Trophoblast cell (in vitro differentiated cells and primary cell): Measurements from ENCODE around the gene WDR37.

Source experiments
- DNase-seq, 2 donors: peaks; one replicate each; pipeline ENCODE4 v3.0.0-alpha.2; 2016
- H2AFZ ChIP-seq: 2 replicates; pipeline ENCODE4 v1.6.1; 2013; ENCODE audit warnings: low read length, moderate library complexity, mild to moderate bottlenecking; ENCODE audit not compliant: insufficient read depth, poor library complexity
- H2AK5ac ChIP-seq: 2 replicates; pipeline ENCODE4 v1.6.1; 2013; ENCODE audit warnings: mild to moderate bottlenecking, low read length
- H2BK120ac ChIP-seq: 2 replicates; pipeline ENCODE4 v1.6.1; 2013; ENCODE audit warnings: low read length, mild to moderate bottlenecking, moderate library complexity; ENCODE audit not compliant: insufficient read depth, poor library complexity
- H2BK12ac ChIP-seq: 2 replicates; pipeline ENCODE4 v1.6.1; 2013; ENCODE audit warnings: mild to moderate bottlenecking, low read length, moderate library complexity
- H2BK5ac ChIP-seq: 2 replicates; pipeline ENCODE4 v1.6.1; 2013; ENCODE audit warnings: low read length, low read depth, moderate library complexity, mild to moderate bottlenecking; ENCODE audit not compliant: poor library complexity
- H3K14ac ChIP-seq: 2 replicates; pipeline ENCODE4 v1.6.1; 2013; ENCODE audit warnings: mild to moderate bottlenecking, low read length
- H3K18ac ChIP-seq: 2 replicates; pipeline ENCODE4 v1.6.1; 2013; ENCODE audit warnings: mild to moderate bottlenecking, low read length
- H3K23ac ChIP-seq: 2 replicates; pipeline ENCODE4 v1.6.1; 2013; ENCODE audit warnings: low read length
- H3K27ac ChIP-seq: 2 replicates; pipeline ENCODE4 v1.5.1; 2013; ENCODE audit warnings: low read depth, mild to moderate bottlenecking, inconsistent platforms, low read length, moderate library complexity
- H3K27me3 ChIP-seq: 2 replicates; pipeline ENCODE4 v1.6.1; 2013; ENCODE audit warnings: inconsistent platforms, mild to moderate bottlenecking, low read length, moderate library complexity; ENCODE audit not compliant: insufficient read depth
- H3K36me3 ChIP-seq, 2 experiments: 1 replicate in 1 of 2; 2 replicates in 1 of 2; pipeline ENCODE4 v1.6.1; 2013; ENCODE audit warnings: low read length in 2 of 2, mild to moderate bottlenecking in 2 of 2, moderate library complexity in 1 of 2; ENCODE audit not compliant: insufficient read depth in 2 of 2, control insufficient read depth in 1 of 2
- H3K4ac ChIP-seq: 2 replicates; pipeline ENCODE4 v1.6.1; 2013; ENCODE audit warnings: low read depth, mild to moderate bottlenecking, low read length, moderate library complexity
- H3K4me1 ChIP-seq, 2 experiments: 1 replicate in 1 of 2; 2 replicates in 1 of 2; pipeline ENCODE4 v1.6.1; 2013; ENCODE audit warnings: low read length in 2 of 2, mild to moderate bottlenecking in 2 of 2, moderate library complexity in 1 of 2; ENCODE audit not compliant: insufficient read depth in 2 of 2, control insufficient read depth in 1 of 2
- H3K4me2 ChIP-seq: 2 replicates; pipeline ENCODE4 v1.6.1; 2013; ENCODE audit warnings: inconsistent platforms, mild to moderate bottlenecking, low read length, moderate library complexity
- H3K4me3 ChIP-seq: 2 replicates; pipeline ENCODE4 v1.5.1; 2013; ENCODE audit warnings: mild to moderate bottlenecking, low read depth, low read length, inconsistent platforms
- H3K79me1 ChIP-seq: one replicate; pipeline ENCODE4 v1.6.1; 2013; ENCODE audit warnings: low read length
- H3K79me2 ChIP-seq: 2 replicates; pipeline ENCODE4 v1.6.1; 2013; ENCODE audit warnings: low read length, mild to moderate bottlenecking; ENCODE audit not compliant: control insufficient read depth, insufficient read depth, poor library complexity
- H3K9ac ChIP-seq: 2 replicates; pipeline ENCODE4 v1.6.1; 2013; ENCODE audit warnings: mild to moderate bottlenecking, low read length
- H3K9me3 ChIP-seq: 2 replicates; pipeline ENCODE4 v1.6.1; 2013; ENCODE audit warnings: low read depth, mild to moderate bottlenecking, control low read depth, inconsistent platforms, low read length; ENCODE audit not compliant: insufficient read depth
- H4K12ac ChIP-seq: 2 replicates; pipeline ENCODE4 v1.6.1; 2013; ENCODE audit warnings: low read depth, mild to moderate bottlenecking, low read length, moderate library complexity
- H4K8ac ChIP-seq: 2 replicates; pipeline ENCODE4 v1.6.1; 2013; ENCODE audit warnings: low read depth, mild to moderate bottlenecking, low read length, moderate library complexity
- H4K91ac ChIP-seq: one replicate; pipeline ENCODE4 v1.6.1; 2013; ENCODE audit warnings: low read depth, mild to moderate bottlenecking, low read length, moderate library complexity
- WGBS: extraction: QIAGEN DNeasy Blood & Tissue Kit; methylation state at CpG from one replicate; pipeline ENCODE4 v1.1.7; 2013; ENCODE audit warnings: missing lambda C conversion rate; ENCODE audit not compliant: insufficient read length, insufficient coverage; ENCODE audit errors: extremely low coverage; 5-methylcytosine and 5-hydroxymethylcytosine counted together

Gene WDR37

GRCh38 chr10:1169186-1169885 lies 113.2 kb downstream of the WDR37 start:
- no peak overlapping the region for H4K91ac ChIP-seq
- no peaks in the 10 kb centered on the region for H3K9me3 ChIP-seq
- peak overlapping the region; percentile 47 for H3K4me3 ChIP-seq
- H3K9ac ChIP-seq: no peak overlapping the region
- H3K79me2 ChIP-seq: no peaks in the 10 kb centered on the region
- H3K23ac ChIP-seq: no peak overlapping the region
- no peak overlapping the region for H3K4ac ChIP-seq
- H2AFZ ChIP-seq: no peak overlapping the region
- no peak for DNase-seq
- no peak overlapping the region for H3K27ac ChIP-seq
- no peak overlapping the region for H2BK12ac ChIP-seq
- H3K27me3 ChIP-seq: no peaks in the 10 kb centered on the region
- H2AK5ac ChIP-seq: no peak overlapping the region
- no peak overlapping the region for H2BK5ac ChIP-seq
- no peaks in the 10 kb centered on the region for H3K36me3 ChIP-seq
- no peak overlapping the region for H4K8ac ChIP-seq
- H3K14ac ChIP-seq: no peak overlapping the region
- H3K18ac ChIP-seq: no peak overlapping the region
- no peak overlapping the region for H2BK120ac ChIP-seq
- H3K4me2 ChIP-seq: no peak overlapping the region
- no peaks in the 10 kb centered on the region for H3K4me1 ChIP-seq
- WGBS: no CpG with 5 or more reads among the region's 23 CpGs
- no peaks in the 10 kb centered on the region for H3K79me1 ChIP-seq
- H4K12ac ChIP-seq: no peak overlapping the region

GRCh38 chr10:1169981-1170866 lies 114.0 kb downstream of the WDR37 start:
- no peak overlapping the region for H2BK12ac ChIP-seq
- no peak overlapping the region for H2AK5ac ChIP-seq
- H3K4me3 ChIP-seq: no peak overlapping the region
- H2BK120ac ChIP-seq: no peak overlapping the region
- no peak overlapping the region for H3K18ac ChIP-seq
- no peak overlapping the region for H3K14ac ChIP-seq
- H3K9ac ChIP-seq: no peak overlapping the region
- no peak for DNase-seq
- H4K12ac ChIP-seq: no peak overlapping the region
- H3K27me3 ChIP-seq: no peaks in the 10 kb centered on the region
- H3K4me2 ChIP-seq: no peak overlapping the region
- H2BK5ac ChIP-seq: no peak overlapping the region
- H3K79me1 ChIP-seq: no peaks in the 10 kb centered on the region
- no peak overlapping the region for H3K27ac ChIP-seq
- H3K4me1 ChIP-seq: no peaks in the 10 kb centered on the region
- H4K91ac ChIP-seq: no peak overlapping the region
- no peak overlapping the region for H3K23ac ChIP-seq
- no peak overlapping the region for H2AFZ ChIP-seq
- H3K36me3 ChIP-seq: no peaks in the 10 kb centered on the region
- no peaks in the 10 kb centered on the region for H3K9me3 ChIP-seq
- H3K4ac ChIP-seq: no peak overlapping the region
- no peak overlapping the region for H4K8ac ChIP-seq
- no peaks in the 10 kb centered on the region for H3K79me2 ChIP-seq
- WGBS: no CpG with 5 or more reads among the region's 22 CpGs

DNA sequence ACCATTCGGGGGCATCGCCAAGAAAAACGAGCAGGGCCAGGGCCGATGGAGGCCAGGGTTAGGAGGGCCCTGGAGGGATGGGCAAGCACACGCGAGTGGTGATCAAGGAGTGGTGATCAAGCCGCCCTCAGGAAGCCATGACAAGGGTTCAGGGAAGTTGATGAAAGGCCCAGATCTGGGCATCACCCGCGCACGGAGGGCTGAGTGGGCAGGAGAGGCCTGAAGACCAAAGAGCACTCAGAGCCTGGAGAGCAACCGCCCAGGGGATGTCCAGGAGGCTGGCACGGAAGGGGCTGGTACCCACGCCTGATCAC lies 114.6 kb downstream of the WDR37 start:
- no peak for DNase-seq
- Histone ChIP-seq H3K4me3 (no peak overlapping the region), H2AFZ (no peak overlapping the region), H3K79me2 (no peaks in the 10 kb centered on the region), H2BK5ac (no peak overlapping the region), H3K23ac (no peak overlapping the region), H3K9me3 (no peaks in the 10 kb centered on the region), H3K9ac (no peak overlapping the region), H3K14ac (no peak overlapping the region), H3K4ac (no peak overlapping the region), H3K27me3 (no peaks in the 10 kb centered on the region), H3K27ac (no peak overlapping the region), H2AK5ac (no peak overlapping the region), H2BK12ac (no peak overlapping the region), H4K12ac (no peak overlapping the region), H3K36me3 (no peaks in the 10 kb centered on the region), H3K79me1 (no peaks in the 10 kb centered on the region), H3K4me1 (no peaks in the 10 kb centered on the region), H4K8ac (no peak overlapping the region), H4K91ac (no peak overlapping the region), H3K18ac (no peak overlapping the region), H3K4me2 (no peak overlapping the region), H2BK120ac (no peak overlapping the region)
- no CpG with 5 or more reads among the region's 13 CpGs for WGBS

- no CpG with 5 or more reads among the region's 4 CpGs for WGBS
- no peaks in the 10 kb centered on the region for H3K4me1 ChIP-seq
- peak overlapping the region; percentile 33 for H3K4me3 ChIP-seq
Observed at GRCh38 chr10:1171182-1171581, 115.0 kb downstream of the WDR37 start.

More at GRCh38 chr10:1171182-1171581, 115.0 kb downstream of the WDR37 start:
- Histone ChIP-seq H2AFZ (no peak overlapping the region), H3K36me3 (no peaks in the 10 kb centered on the region), H4K8ac (no peak overlapping the region), H2BK12ac (no peak overlapping the region), H2BK120ac (no peak overlapping the region), H3K18ac (no peak overlapping the region), H3K9me3 (no peaks in the 10 kb centered on the region), H3K27ac (no peak overlapping the region), H3K79me1 (no peaks in the 10 kb centered on the region), H3K4ac (no peak overlapping the region), H2AK5ac (no peak overlapping the region), H3K4me2 (no peak overlapping the region), H2BK5ac (no peak overlapping the region), H4K12ac (no peak overlapping the region), H3K23ac (no peak overlapping the region), H4K91ac (no peak overlapping the region), H3K9ac (no peak overlapping the region), H3K27me3 (no peaks in the 10 kb centered on the region), H3K79me2 (no peaks in the 10 kb centered on the region), H3K14ac (no peak overlapping the region)
- DNase-seq: no peak
